Measurements from ENCODE around the gene DYNC1H1. TPM values are rescaled to one million over a fixed set of nuclear protein-coding genes. Genes with fewer than 3 reads are reported as not detected.
A peak's percentile ranks its signal among the peaks of the same experiment; 100 is the strongest.

DYNC1H1 gene
- total RNA-seq, 1 donor from 2014 or later = 413 TPM

- Mint-ChIP-seq H3K9me3 (no peaks in the 10 kb centered on the region), H3K27me3 (peaks cover 17% of the 10 kb centered on the region), H3K4me1 (ENCODE audit: unreplicated experiment) (peaks cover 13% of the 10 kb centered on the region), H3K4me3 (peak overlapping the region; percentile 71), H3K27ac (no peak overlapping the region), H3K36me3 (no peaks in the 10 kb centered on the region)
- TF ChIP-seq CTCF (conservative IDR thresholded peaks at IDR 0.05) = no peak
- no peak for DNase-seq (ENCODE audit: extremely low spot score, unreplicated experiment)
Measured at GRCh38 chr14:101950516-101951215, 13.7 kb upstream of the DYNC1H1 start.

- peaks cover 9% of the 10 kb centered on the region for H3K4me1 Mint-ChIP-seq (ENCODE audit: unreplicated experiment)
- peaks cover under 1% of the 10 kb centered on the region for H3K27me3 Mint-ChIP-seq
- H3K9me3 Mint-ChIP-seq = no peaks in the 10 kb centered on the region
- H3K27ac Mint-ChIP-seq = no peak overlapping the region
- no peak for TF ChIP-seq CTCF (conservative IDR thresholded peaks at IDR 0.05)
- no peaks in the 10 kb centered on the region for H3K36me3 Mint-ChIP-seq
- DNase-seq (ENCODE audit: extremely low spot score, unreplicated experiment) = no peak
- no peak overlapping the region for H3K4me3 Mint-ChIP-seq
Measured at GRCh38 chr14:101953151-101953550, 11.2 kb upstream of the DYNC1H1 start.

- Mint-ChIP-seq H3K4me1 (ENCODE audit: unreplicated experiment) (peaks cover under 1% of the 10 kb centered on the region), H3K4me3 (no peak overlapping the region), H3K27me3 (no peaks in the 10 kb centered on the region), H3K36me3 (no peaks in the 10 kb centered on the region), H3K9me3 (no peaks in the 10 kb centered on the region), H3K27ac (no peak overlapping the region)
- no peak for TF ChIP-seq CTCF (conservative IDR thresholded peaks at IDR 0.05)
- DNase-seq (ENCODE audit: extremely low spot score, unreplicated experiment) = no peak
Measured at GRCh38 chr14:101954501-101954900, 9.9 kb upstream of the DYNC1H1 start.

GRCh38 chr14:101955695-101956161 is 8.6 kb upstream of the DYNC1H1 start:
- Mint-ChIP-seq H3K4me1 (ENCODE audit: unreplicated experiment) (peaks cover 2% of the 10 kb centered on the region), H3K27me3 (no peaks in the 10 kb centered on the region), H3K27ac (no peak overlapping the region), H3K9me3 (no peaks in the 10 kb centered on the region), H3K36me3 (no peaks in the 10 kb centered on the region), H3K4me3 (no peak overlapping the region)
- TF ChIP-seq CTCF (conservative IDR thresholded peaks at IDR 0.05) = no peak
- no peak for DNase-seq (ENCODE audit: extremely low spot score, unreplicated experiment)

GRCh38 chr14:101956179-101956885 is 8.0 kb upstream of the DYNC1H1 start:
- Mint-ChIP-seq H3K27ac (peak overlapping the region; percentile 39), H3K4me3 (no peak overlapping the region), H3K36me3 (no peaks in the 10 kb centered on the region)

More at GRCh38 chr14:101956179-101956885, 8.0 kb upstream of the DYNC1H1 start:
- DNase-seq (ENCODE audit: extremely low spot score, unreplicated experiment) = no peak
- no peak for TF ChIP-seq CTCF (conservative IDR thresholded peaks at IDR 0.05)
- H3K9me3 Mint-ChIP-seq = no peaks in the 10 kb centered on the region
- peaks cover 8% of the 10 kb centered on the region for H3K4me1 Mint-ChIP-seq (ENCODE audit: unreplicated experiment)
- peaks cover 3% of the 10 kb centered on the region for H3K27me3 Mint-ChIP-seq

Data from type B pancreatic cell (in vitro differentiated cells).